ENCODE measurements around the gene TMEM181. TPM values are rescaled to one million over a fixed set of nuclear protein-coding genes. Genes with fewer than 3 reads are reported as not detected.
"Not testable (repeated sequence)": the region's sequence is repeated elsewhere in the genome, so short reads cannot be mapped to it uniquely, and the experiment has no call there.

TMEM181 gene
- total RNA-seq, 3 donors from 2014 or later = 17.0 to 29.3 (median 28.5) TPM

DNA sequence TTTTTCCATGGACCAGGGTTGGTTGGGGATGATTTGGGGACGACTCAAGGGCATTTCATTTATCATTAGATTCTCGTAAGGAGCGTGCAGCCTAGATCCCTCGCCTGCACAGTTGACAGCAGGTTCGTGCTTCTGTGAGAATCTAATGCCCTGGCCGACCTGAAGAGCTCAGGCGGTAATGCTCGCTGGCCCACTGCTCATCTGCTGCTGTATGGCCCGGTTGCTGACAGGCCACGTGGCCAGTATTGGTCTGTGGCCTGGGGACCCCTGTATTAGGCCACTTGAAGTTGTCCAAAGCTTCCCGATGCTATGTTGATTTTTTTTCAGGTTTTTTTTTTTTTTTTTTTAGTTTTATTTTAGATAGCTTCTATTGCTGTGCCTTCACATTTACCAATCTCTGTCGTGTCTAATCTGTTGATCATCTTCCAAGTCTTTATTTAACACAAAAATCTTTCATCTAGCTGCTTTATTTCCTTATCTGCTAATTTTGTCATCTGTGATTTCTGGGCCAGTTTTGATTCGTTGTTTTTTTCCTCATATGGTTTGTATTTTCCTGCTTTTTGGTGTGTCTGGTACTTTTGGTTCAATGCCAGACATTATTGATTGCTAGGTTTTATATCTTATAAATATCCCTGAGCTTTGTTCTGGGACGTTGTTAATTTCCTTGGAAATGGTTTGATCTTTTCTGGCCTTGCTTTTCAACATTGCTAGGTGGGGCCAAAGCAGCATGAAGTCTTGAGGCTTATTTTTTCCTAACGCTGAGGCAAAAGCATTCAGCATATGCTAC lies 43.6 kb downstream of the TMEM181 start:
- Histone ChIP-seq H3K36me3 (no peaks in the 10 kb centered on the region), H3K27me3 (no peaks in the 10 kb centered on the region), H3K4me1 (no peaks in the 10 kb centered on the region), H3K4me3 (no peak overlapping the region), H3K27ac (no peak overlapping the region), H3K9me3 (no peaks in the 10 kb centered on the region)
- intact Hi-C loops (cut with DNase I; ENCODE audit: low total_unique reads) = no loop called here
- no peak for TF ChIP-seq POLR2A (IDR thresholded peaks at IDR 0.05)
- no peak for TF ChIP-seq POLR2AphosphoS5 (IDR thresholded peaks at IDR 0.05)
- TF ChIP-seq, protein P1, sequence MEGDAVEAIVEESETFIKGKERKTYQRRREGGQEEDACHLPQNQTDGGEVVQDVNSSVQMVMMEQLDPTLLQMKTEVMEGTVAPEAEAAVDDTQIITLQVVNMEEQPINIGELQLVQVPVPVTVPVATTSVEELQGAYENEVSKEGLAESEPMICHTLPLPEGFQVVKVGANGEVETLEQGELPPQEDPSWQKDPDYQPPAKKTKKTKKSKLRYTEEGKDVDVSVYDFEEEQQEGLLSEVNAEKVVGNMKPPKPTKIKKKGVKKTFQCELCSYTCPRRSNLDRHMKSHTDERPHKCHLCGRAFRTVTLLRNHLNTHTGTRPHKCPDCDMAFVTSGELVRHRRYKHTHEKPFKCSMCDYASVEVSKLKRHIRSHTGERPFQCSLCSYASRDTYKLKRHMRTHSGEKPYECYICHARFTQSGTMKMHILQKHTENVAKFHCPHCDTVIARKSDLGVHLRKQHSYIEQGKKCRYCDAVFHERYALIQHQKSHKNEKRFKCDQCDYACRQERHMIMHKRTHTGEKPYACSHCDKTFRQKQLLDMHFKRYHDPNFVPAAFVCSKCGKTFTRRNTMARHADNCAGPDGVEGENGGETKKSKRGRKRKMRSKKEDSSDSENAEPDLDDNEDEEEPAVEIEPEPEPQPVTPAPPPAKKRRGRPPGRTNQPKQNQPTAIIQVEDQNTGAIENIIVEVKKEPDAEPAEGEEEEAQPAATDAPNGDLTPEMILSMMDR (IDR thresholded peaks at IDR 0.05) = no peak
- DNase-seq (ENCODE audit: low spot score in 2 of 2) = no peak

DNA sequence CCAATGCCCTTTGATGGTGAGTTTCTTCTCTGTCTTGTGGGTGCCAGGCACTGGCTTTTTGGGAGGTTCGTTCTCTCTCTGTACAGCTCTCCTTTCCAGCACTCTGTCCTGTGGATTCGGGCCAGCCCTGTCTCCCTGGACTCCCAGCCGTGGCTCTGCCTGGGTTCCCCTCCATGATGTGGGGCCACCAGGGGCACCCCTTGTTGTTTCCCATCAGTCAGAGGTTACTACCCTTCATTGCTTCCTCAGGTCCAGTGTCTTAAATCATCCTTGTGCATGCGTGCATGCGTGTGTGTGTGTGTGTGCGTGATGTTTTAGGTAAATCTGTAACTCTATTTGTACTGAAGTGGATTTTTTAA lies 44.1 kb downstream of the TMEM181 start:
- Histone ChIP-seq H3K27me3 (no peaks in the 10 kb centered on the region), H3K36me3 (no peaks in the 10 kb centered on the region), H3K9me3 (no peaks in the 10 kb centered on the region), H3K4me1 (no peaks in the 10 kb centered on the region), H3K4me3 (no peak overlapping the region), H3K27ac (no peak overlapping the region)
- no peak for DNase-seq (ENCODE audit: low spot score in 2 of 2)
- intact Hi-C loops (cut with DNase I; ENCODE audit: low total_unique reads) = no loop called here
- TF ChIP-seq, protein P1 (IDR thresholded peaks at IDR 0.05) = no peak

DNA sequence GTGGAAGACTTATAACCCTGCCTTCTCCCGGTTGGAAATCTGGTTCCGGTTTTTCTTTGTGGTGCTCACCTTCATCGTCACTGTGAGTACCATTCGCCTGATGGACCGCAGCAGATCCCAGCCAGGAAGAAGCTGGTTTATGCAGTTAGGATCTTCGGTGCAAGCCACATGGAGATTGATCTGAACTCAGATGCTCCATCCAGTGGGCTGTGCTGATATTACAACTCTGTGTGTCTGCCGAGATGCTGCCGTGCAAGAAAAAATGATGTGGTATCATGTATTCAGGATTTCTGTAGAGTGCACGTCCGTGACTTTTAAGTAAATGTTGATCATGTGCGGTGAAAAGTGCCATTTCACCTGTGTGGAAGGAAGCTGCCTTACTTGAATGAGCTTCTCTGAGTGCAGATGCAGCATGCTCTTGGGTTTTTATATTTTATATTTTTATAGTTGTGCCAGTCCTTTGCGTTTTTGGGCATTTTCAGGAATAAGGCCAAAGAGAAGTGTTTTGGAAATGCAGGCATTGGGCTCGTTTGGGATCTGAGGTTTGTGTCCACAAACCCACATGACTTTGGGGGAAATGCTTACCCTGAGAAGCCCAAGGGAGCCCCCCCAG lies 45.5 kb downstream of the TMEM181 start:
- peak in 1 of 2 donors; percentile 47 for DNase-seq (ENCODE audit: low spot score in 2 of 2)
- intact Hi-C loops (cut with DNase I; ENCODE audit: low total_unique reads) = no loop called here
- Histone ChIP-seq H3K27ac (no peak overlapping the region), H3K4me1 (no peaks in the 10 kb centered on the region), H3K36me3 (no peaks in the 10 kb centered on the region), H3K9me3 (no peaks in the 10 kb centered on the region), H3K27me3 (no peaks in the 10 kb centered on the region), H3K4me3 (no peak overlapping the region)
- TF ChIP-seq POLR2A (IDR thresholded peaks at IDR 0.05) = no peak
- TF ChIP-seq, protein P1 (IDR thresholded peaks at IDR 0.05) = peak; percentile 22 to 75 (median 75)

DNA sequence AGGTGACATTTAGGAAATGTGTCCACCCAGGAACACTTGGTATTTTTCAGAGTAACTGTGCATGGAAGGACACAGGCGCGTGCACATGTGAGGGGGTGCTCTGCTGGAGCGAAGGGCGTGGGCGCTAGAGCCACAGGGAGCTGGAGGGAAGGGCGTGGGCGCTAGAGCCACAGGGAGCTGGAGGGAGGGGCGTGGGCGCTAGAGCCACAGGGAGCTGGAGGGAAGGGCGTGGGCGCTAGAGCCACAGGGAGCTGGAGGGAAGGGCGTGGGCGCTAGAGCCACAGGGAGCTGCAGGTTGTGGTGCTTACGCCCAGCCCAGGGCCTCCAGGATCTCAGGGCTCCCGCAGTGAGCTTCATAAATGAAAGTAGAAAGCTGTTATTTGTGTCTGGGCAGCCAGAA lies 46.1 kb downstream of the TMEM181 start:
- H3K36me3 ChIP-seq; H3K27me3 ChIP-seq; H3K4me1 ChIP-seq; H3K9me3 ChIP-seq; H3K4me3 ChIP-seq; DNase-seq (ENCODE audit: low spot score in 2 of 2); intact Hi-C loops (cut with DNase I; ENCODE audit: low total_unique reads); H3K27ac ChIP-seq: not testable (repeated sequence)

DNA sequence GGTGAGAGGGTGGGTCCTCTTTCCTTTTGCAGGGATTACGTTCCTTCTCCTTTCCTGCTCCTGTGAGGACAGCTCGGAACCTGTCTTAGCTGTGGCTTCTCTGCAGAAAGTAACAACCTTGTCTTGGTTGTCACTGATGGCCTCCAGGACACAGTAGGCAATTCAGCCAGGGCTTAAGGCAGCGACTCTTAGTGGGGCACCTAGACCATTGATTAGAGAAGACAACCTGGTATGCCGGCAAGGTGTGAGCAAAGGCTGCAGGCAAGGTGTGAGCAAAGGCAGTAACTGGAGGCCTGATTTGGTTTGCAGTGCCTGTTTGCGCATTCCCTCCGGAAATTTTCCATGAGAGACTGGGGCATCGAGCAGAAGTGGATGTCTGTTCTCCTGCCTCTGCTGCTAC lies 47.0 kb downstream of the TMEM181 start:
- H3K4me1 ChIP-seq = no peaks in the 10 kb centered on the region
- DNase-seq (ENCODE audit: low spot score in 2 of 2) = no peak
- H3K4me3 ChIP-seq = no peak overlapping the region
- no peaks in the 10 kb centered on the region for H3K36me3 ChIP-seq
- TF ChIP-seq POLR2A (IDR thresholded peaks at IDR 0.05) = no peak
- TF ChIP-seq, protein P1 (IDR thresholded peaks at IDR 0.05) = no peak
- TF ChIP-seq POLR2AphosphoS5 (IDR thresholded peaks at IDR 0.05) = no peak
- H3K27me3 ChIP-seq = no peaks in the 10 kb centered on the region
- intact Hi-C loops (cut with DNase I; ENCODE audit: low total_unique reads) = no loop called here
- no peak overlapping the region for H3K27ac ChIP-seq
- no peaks in the 10 kb centered on the region for H3K9me3 ChIP-seq

Data from breast epithelium (tissue), 4 donors.